Pons (tissue), 1 donor: ENCODE results near the gene ZNF600.
"Not testable (repeated sequence)": the region's sequence is repeated elsewhere in the genome, so short reads cannot be mapped to it uniquely, and the experiment has no call there.

ENCODE experiments used
- DNase-seq: peaks from one replicate; pipeline ENCODE4 v3.0.0-alpha.2; 2016; ENCODE audit warnings: low spot score

Gene ZNF600

GRCh38 chr19:52741951-52742485 is 44.6 kb downstream of the ZNF600 start:
- no peak for DNase-seq

- DNase-seq: not testable (repeated sequence)
Measured at GRCh38 chr19:52741371-52741770, 45.2 kb downstream of the ZNF600 start.

- no peak for DNase-seq
Measured at GRCh38 chr19:52739576-52739975, 47.0 kb downstream of the ZNF600 start.

GRCh38 chr19:52735734-52736133 is 50.9 kb downstream of the ZNF600 start:
- peak; percentile 38 for DNase-seq

- peak; percentile 92 for DNase-seq
Measured at GRCh38 chr19:52734893-52735661, 51.5 kb downstream of the ZNF600 start, which contains the start of gene ZNF611. ZNF611 (minus strand) TSS chr19:52735044; CDS start chr19:52715894, 19,150 bp downstream.

GRCh38 chr19:52734331-52734892 is 52.2 kb downstream of the ZNF600 start:
- peak; percentile 1 for DNase-seq

GRCh38 chr19:52726051-52726450 is 60.5 kb downstream of the ZNF600 start:
- not testable (repeated sequence) for DNase-seq

GRCh38 chr19:52725528-52725961 is 61.0 kb downstream of the ZNF600 start:
- DNase-seq: no peak

- no peak for DNase-seq
Measured at GRCh38 chr19:52724701-52725514, 61.7 kb downstream of the ZNF600 start.

GRCh38 chr19:52723907-52724598 is 62.5 kb downstream of the ZNF600 start:
- not testable (repeated sequence) for DNase-seq

GRCh38 chr19:52722062-52723003 is 64.3 kb downstream of the ZNF600 start:
- DNase-seq: no peak

- not testable (repeated sequence) for DNase-seq
Measured at GRCh38 chr19:52720541-52720940, 66.0 kb downstream of the ZNF600 start.

- no peak for DNase-seq
Measured at GRCh38 chr19:52716522-52716921, 70.1 kb downstream of the ZNF600 start.

- not testable (repeated sequence) for DNase-seq
Measured at GRCh38 chr19:52715902-52716301, 70.7 kb downstream of the ZNF600 start.

- not testable (repeated sequence) for DNase-seq
Measured at GRCh38 chr19:52715330-52715729, 71.3 kb downstream of the ZNF600 start.
